Stimulated activated CD4-positive, alpha-beta T cell treated with anti-CD3 and anti-CD28 coated beads, Interleukin-15, amount 100 ng/mL, for 24 hours (primary cell): ENCODE results near the gene ADCYAP1R1.

Experiments
- DNase-seq: peaks from one replicate; pipeline ENCODE4 v3.0.0-alpha.2; 2020

Gene ADCYAP1R1

GRCh38 chr7:31069860-31070555 lies 17.9 kb downstream of the ADCYAP1R1 start:
- DNase-seq = no peak

- no peak for DNase-seq
These were observed 19.0 kb downstream of the ADCYAP1R1 start for GRCh38 chr7:31070991-31071644.

GRCh38 chr7:31071645-31072029 lies 19.5 kb downstream of the ADCYAP1R1 start:
- no peak for DNase-seq

GRCh38 chr7:31073326-31074119 lies 21.4 kb downstream of the ADCYAP1R1 start:
- DNase-seq = no peak

- DNase-seq = no peak
These were observed 21.9 kb downstream of the ADCYAP1R1 start for GRCh38 chr7:31074120-31074383.

GRCh38 chr7:31074403-31075085 lies 22.4 kb downstream of the ADCYAP1R1 start:
- no peak for DNase-seq

GRCh38 chr7:31075086-31075405 lies 22.9 kb downstream of the ADCYAP1R1 start:
- DNase-seq = no peak

- no peak for DNase-seq
These were observed 23.9 kb downstream of the ADCYAP1R1 start for GRCh38 chr7:31076051-31076450.

- no peak for DNase-seq
These were observed 24.7 kb downstream of the ADCYAP1R1 start for GRCh38 chr7:31076641-31077310.

GRCh38 chr7:31077484-31078362 lies 25.6 kb downstream of the ADCYAP1R1 start:
- no peak for DNase-seq

- no peak for DNase-seq
These were observed 26.4 kb downstream of the ADCYAP1R1 start for GRCh38 chr7:31078363-31078990.

- DNase-seq = no peak
These were observed 27.2 kb downstream of the ADCYAP1R1 start for GRCh38 chr7:31079126-31079823.

GRCh38 chr7:31079824-31080511 lies 27.9 kb downstream of the ADCYAP1R1 start:
- no peak for DNase-seq

- no peak for DNase-seq
These were observed 28.7 kb downstream of the ADCYAP1R1 start for GRCh38 chr7:31080763-31081162.

GRCh38 chr7:31082017-31082416 lies 29.9 kb downstream of the ADCYAP1R1 start:
- DNase-seq = no peak

- DNase-seq = no peak
These were observed 30.3 kb downstream of the ADCYAP1R1 start for GRCh38 chr7:31082447-31082846.

- DNase-seq = no peak
These were observed 31.2 kb downstream of the ADCYAP1R1 start for GRCh38 chr7:31083210-31083786.

- no peak for DNase-seq
These were observed 32.1 kb downstream of the ADCYAP1R1 start for GRCh38 chr7:31084226-31084625.

GRCh38 chr7:31087351-31087750 lies 35.2 kb downstream of the ADCYAP1R1 start:
- DNase-seq = no peak

GRCh38 chr7:31091924-31092434 lies 39.9 kb downstream of the ADCYAP1R1 start:
- no peak for DNase-seq
